AML-193 (cell line): ENCODE measurements around the gene CRAMP1.

Experiments used
- DNase-seq, 2 experiments: peaks; one replicate each; lab custom pipeline; 2025; lab: John Stamatoyannopoulos, UW

Gene CRAMP1

GRCh38 chr16:1632638-1632970, 20.4 kb downstream of the CRAMP1 start:
- no peak for DNase-seq

- no peak for DNase-seq
Observed at GRCh38 chr16:1633310-1633709, 21.1 kb downstream of the CRAMP1 start.

- DNase-seq, result no peak
Observed at GRCh38 chr16:1634541-1634940, 22.4 kb downstream of the CRAMP1 start.

- DNase-seq, result no peak
Observed at GRCh38 chr16:1635070-1635469, 22.9 kb downstream of the CRAMP1 start.

- DNase-seq, result no peak
Observed at GRCh38 chr16:1637526-1637925, 25.4 kb downstream of the CRAMP1 start.

- no peak for DNase-seq
Observed at GRCh38 chr16:1638757-1639156, 26.6 kb downstream of the CRAMP1 start.

GRCh38 chr16:1639282-1639681, 27.1 kb downstream of the CRAMP1 start:
- DNase-seq, result no peak

GRCh38 chr16:1639860-1640259, 27.7 kb downstream of the CRAMP1 start:
- DNase-seq, result no peak

- no peak for DNase-seq
Observed at GRCh38 chr16:1640261-1640941, 28.2 kb downstream of the CRAMP1 start.

- DNase-seq, result no peak
Observed at GRCh38 chr16:1641261-1641660, 29.1 kb downstream of the CRAMP1 start.

GRCh38 chr16:1642148-1642547, 30.0 kb downstream of the CRAMP1 start:
- DNase-seq, result no peak

GRCh38 chr16:1642753-1643152, 30.6 kb downstream of the CRAMP1 start:
- no peak for DNase-seq

GRCh38 chr16:1643521-1643920, 31.4 kb downstream of the CRAMP1 start:
- no peak for DNase-seq

- DNase-seq, result no peak
Observed at GRCh38 chr16:1645914-1646525, 33.9 kb downstream of the CRAMP1 start.

GRCh38 chr16:1647856-1648255, 35.7 kb downstream of the CRAMP1 start:
- no peak for DNase-seq

- no peak for DNase-seq
Observed at GRCh38 chr16:1650131-1650530, 38.0 kb downstream of the CRAMP1 start.

GRCh38 chr16:1651094-1651973, 39.2 kb downstream of the CRAMP1 start:
- DNase-seq, result no peak

GRCh38 chr16:1651974-1652312, 39.8 kb downstream of the CRAMP1 start:
- DNase-seq, result no peak

GRCh38 chr16:1653023-1653422, 40.9 kb downstream of the CRAMP1 start:
- no peak for DNase-seq

- no peak for DNase-seq
Observed at GRCh38 chr16:1654505-1655268, 42.5 kb downstream of the CRAMP1 start.

- DNase-seq, result no peak
Observed at GRCh38 chr16:1655269-1655807, 43.2 kb downstream of the CRAMP1 start.
